ENCODE results near the gene TMEM214.

The TMEM214 gene

DNA sequence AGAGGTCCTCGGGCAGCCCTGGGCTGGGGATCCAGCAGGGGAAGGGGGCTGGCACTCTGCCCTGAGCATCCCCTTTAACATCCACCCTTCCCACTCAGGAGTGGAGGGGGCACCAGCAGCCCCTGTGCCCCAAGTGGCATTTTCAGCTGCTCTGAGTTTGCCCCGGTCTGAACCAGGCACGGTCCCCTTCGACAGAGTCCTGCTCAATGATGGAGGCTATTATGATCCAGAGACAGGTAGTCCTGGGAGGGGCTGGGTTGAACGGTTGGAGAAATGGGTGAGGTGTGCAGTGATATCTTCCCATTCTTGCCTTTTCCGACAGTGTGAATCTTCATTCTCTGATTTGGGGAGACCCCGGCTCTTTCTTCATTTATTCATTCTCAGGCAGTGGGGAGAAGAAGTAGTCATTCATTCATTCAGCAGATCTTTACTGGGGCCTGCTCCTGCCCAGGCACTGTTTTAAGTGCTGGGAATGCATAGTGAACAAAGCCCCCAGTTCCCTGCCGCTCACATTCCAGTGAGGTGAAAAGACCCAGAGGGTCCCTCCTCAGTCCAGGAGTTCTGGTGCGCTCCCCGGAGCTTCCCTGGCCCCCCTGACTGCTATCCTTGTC, 52.4 kb downstream of the TMEM214 start:
- Histone ChIP-seq H3K9me3 (ENCODE audit: control insufficient read depth, low read length) (no peaks in the 10 kb centered on the region), H3K4me1 (ENCODE audit: control insufficient read depth, insufficient read depth, low read length) (peaks cover 40% of the 10 kb centered on the region), H3K4me3 (ENCODE audit: low read length) (no peak overlapping the region), H3K36me3 (ENCODE audit: control insufficient read depth, insufficient read depth, low read length) (no peaks in the 10 kb centered on the region), H3K9ac (ENCODE audit: low read length) (peak overlapping the region; percentile 71), H3K27me3 (ENCODE audit: control insufficient read depth, insufficient read depth, low read length) (peaks cover 6% of the 10 kb centered on the region)

DNA sequence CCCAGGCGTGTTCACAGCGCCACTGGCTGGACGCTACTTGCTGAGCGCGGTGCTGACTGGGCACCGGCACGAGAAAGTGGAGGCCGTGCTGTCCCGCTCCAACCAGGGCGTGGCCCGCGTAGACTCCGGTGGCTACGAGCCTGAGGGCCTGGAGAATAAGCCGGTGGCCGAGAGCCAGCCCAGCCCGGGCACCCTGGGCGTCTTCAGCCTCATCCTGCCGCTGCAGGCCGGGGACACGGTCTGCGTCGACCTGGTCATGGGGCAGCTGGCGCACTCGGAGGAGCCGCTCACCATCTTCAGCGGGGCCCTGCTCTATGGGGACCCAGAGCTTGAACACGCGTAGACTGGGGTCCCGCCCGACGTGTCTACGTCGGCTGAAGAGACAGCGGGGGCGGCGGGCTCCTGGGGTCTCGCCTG, 52.9 kb downstream of the TMEM214 start:
- H3K36me3 ChIP-seq (ENCODE audit: control insufficient read depth, insufficient read depth, low read length): no peaks in the 10 kb centered on the region
- peaks cover 38% of the 10 kb centered on the region for H3K4me1 ChIP-seq (ENCODE audit: control insufficient read depth, insufficient read depth, low read length)
- H3K9ac ChIP-seq (ENCODE audit: low read length): peak overlapping the region; percentile 71

DNA sequence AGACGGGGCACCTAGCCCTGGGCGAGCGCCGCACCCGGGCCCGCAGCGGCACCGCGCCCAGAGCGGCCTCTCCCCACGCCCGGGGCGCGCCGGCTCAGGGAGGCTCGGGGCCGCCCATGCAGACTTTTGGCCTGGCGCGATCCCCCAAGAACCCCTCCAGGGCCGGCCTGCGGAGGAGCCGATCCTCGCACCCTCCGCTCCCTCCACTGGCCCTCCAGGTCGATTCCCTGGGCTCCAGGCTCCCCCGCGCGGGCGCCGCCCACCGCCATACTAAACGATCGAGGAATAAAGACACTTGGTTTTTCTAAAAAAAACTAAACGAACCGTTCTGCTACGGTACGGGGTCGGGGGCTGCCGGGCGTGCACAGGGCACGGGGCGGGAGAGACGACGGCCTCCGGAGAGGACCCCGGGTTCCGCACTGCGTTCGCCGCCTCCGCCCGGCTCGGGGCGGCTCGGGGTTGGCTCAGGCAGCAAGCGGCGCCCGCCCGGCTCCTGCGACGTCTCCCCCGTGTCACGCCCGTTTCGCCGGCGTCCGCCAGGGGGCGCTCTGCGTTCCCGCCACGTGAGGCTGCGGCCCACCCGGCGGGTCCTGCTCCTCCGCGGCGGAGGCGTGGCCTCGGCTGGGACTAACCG, 53.4 kb downstream of the TMEM214 start:
- Histone ChIP-seq H3K4me3 (ENCODE audit: low read length) (peak overlapping the region; percentile 36), H3K36me3 (ENCODE audit: control insufficient read depth, insufficient read depth, low read length) (no peaks in the 10 kb centered on the region), H3K9me3 (ENCODE audit: control insufficient read depth, low read length) (no peaks in the 10 kb centered on the region), H3K9ac (ENCODE audit: low read length) (peak overlapping the region; percentile 71), H3K27me3 (ENCODE audit: control insufficient read depth, insufficient read depth, low read length) (peaks cover 6% of the 10 kb centered on the region), H3K4me1 (ENCODE audit: control insufficient read depth, insufficient read depth, low read length) (peaks cover 33% of the 10 kb centered on the region)

More for the DNA sequence above, 52.9 kb downstream of the TMEM214 start:
- H3K27me3 ChIP-seq (ENCODE audit: control insufficient read depth, insufficient read depth, low read length): peaks cover 6% of the 10 kb centered on the region
- H3K4me3 ChIP-seq (ENCODE audit: low read length): peak overlapping the region; percentile 36
- H3K9me3 ChIP-seq (ENCODE audit: control insufficient read depth, low read length): no peaks in the 10 kb centered on the region

DNA sequence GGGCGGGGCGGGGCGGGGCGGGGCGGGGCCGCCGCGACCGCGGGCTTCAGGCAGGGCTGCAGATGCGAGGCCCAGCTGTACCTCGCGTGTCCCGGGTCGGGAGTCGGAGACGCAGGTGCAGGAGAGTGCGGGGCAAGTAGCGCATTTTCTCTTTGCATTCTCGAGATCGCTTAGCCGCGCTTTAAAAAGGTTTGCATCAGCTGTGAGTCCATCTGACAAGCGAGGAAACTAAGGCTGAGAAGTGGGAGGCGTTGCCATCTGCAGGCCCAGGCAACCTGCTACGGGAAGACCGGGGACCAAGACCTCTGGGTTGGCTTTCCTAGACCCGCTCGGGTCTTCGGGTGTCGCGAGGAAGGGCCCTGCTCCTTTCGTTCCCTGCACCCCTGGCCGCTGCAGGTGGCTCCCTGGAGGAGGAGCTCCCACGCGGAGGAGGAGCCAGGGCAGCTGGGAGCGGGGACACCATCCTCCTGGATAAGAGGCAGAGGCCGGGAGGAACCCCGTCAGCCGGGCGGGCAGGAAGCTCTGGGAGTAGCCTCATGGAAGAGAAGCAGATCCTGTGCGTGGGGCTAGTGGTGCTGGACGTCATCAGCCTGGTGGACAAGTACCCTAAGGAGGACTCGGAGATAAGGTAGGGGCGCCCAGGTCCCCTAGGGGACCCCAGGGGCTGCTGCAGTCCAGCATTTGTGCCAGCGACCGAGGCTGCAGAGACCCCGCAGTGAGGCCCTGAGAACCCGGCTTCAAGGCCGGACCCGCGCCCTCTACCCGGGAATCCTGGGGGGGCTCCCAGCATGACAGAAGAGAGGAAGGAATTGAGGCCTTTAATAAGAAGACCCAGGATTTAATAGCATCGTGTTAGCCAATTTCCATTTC, 54.2 kb downstream of the TMEM214 start, which contains the start of gene KHK:
KHK (plus strand) TSS at position 49 of the 870 bp plus-strand sequence; CDS start at position 537, 488 bp downstream.
- Histone ChIP-seq H3K4me1 (ENCODE audit: control insufficient read depth, insufficient read depth, low read length) (peaks cover 25% of the 10 kb centered on the region), H3K4me3 (ENCODE audit: low read length) (peak within 1 kb of the TSS; percentile 38), H3K9me3 (ENCODE audit: control insufficient read depth, low read length) (no peaks in the 10 kb centered on the region), H3K9ac (ENCODE audit: low read length) (peak within 1 kb of the TSS; percentile 71), H3K27me3 (ENCODE audit: control insufficient read depth, insufficient read depth, low read length) (peaks cover 6% of the 10 kb centered on the region), H3K36me3 (ENCODE audit: control insufficient read depth, insufficient read depth, low read length) (no peaks in the 10 kb centered on the region)

DNA sequence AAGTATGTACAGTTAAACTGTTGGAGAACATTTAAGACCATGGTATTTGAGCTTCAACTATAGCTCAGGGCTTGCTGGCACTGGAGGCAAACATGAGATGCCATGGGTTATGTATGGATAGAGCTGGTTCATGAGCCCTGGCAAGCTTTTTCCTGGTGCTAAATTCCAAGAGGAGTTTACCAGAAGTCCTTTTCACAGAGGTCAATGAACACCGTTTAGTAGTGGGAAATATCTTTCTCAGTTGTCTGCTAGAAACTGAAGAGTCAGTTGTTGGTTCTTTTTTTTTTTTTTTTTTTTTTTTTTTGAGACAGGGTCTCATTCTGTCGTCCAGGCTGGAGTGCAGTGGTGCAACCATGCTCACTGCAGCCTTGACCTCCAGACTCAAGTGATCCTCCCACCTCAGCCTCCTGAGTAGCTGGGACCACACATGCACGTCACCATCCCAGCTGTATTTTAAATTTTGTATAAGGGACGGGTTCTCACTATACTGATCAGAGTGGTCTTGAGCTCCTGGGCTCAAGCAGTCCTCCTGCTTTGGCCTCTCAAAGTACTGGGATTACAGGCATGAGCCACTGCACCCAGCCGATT, 55.2 kb downstream of the TMEM214 start:
- peaks cover 6% of the 10 kb centered on the region for H3K27me3 ChIP-seq (ENCODE audit: control insufficient read depth, insufficient read depth, low read length)
- no peaks in the 10 kb centered on the region for H3K36me3 ChIP-seq (ENCODE audit: control insufficient read depth, insufficient read depth, low read length)
- peaks cover 26% of the 10 kb centered on the region for H3K4me1 ChIP-seq (ENCODE audit: control insufficient read depth, insufficient read depth, low read length)
- H3K9ac ChIP-seq (ENCODE audit: low read length): no peak overlapping the region
- no peak overlapping the region for H3K4me3 ChIP-seq (ENCODE audit: low read length)
- H3K9me3 ChIP-seq (ENCODE audit: control insufficient read depth, low read length): no peaks in the 10 kb centered on the region

DNA sequence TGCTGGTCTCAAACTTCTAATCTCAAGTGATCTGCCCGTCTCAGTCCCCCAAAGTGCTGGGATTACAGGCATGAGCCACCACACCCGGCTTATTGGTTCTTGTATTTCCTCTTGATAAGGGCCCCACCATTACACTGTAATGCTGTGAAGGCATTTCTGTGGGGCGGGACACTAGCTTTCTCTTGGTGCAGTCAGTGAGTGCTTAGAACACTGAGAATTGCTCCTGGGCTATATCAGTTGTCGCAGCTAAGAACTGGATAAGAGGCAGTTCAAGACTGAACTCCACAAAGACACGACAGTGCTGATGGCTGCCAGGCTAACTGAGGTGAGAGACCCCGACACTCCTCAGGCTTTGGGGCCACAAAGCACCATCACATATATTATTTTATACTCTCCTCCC, 55.9 kb downstream of the TMEM214 start:
- Histone ChIP-seq H3K9ac (ENCODE audit: low read length) (no peak overlapping the region), H3K27me3 (ENCODE audit: control insufficient read depth, insufficient read depth, low read length) (peaks cover 6% of the 10 kb centered on the region), H3K36me3 (ENCODE audit: control insufficient read depth, insufficient read depth, low read length) (no peaks in the 10 kb centered on the region), H3K4me1 (ENCODE audit: control insufficient read depth, insufficient read depth, low read length) (peaks cover 33% of the 10 kb centered on the region), H3K9me3 (ENCODE audit: control insufficient read depth, low read length) (no peaks in the 10 kb centered on the region), H3K4me3 (ENCODE audit: low read length) (no peak overlapping the region)

DNA sequence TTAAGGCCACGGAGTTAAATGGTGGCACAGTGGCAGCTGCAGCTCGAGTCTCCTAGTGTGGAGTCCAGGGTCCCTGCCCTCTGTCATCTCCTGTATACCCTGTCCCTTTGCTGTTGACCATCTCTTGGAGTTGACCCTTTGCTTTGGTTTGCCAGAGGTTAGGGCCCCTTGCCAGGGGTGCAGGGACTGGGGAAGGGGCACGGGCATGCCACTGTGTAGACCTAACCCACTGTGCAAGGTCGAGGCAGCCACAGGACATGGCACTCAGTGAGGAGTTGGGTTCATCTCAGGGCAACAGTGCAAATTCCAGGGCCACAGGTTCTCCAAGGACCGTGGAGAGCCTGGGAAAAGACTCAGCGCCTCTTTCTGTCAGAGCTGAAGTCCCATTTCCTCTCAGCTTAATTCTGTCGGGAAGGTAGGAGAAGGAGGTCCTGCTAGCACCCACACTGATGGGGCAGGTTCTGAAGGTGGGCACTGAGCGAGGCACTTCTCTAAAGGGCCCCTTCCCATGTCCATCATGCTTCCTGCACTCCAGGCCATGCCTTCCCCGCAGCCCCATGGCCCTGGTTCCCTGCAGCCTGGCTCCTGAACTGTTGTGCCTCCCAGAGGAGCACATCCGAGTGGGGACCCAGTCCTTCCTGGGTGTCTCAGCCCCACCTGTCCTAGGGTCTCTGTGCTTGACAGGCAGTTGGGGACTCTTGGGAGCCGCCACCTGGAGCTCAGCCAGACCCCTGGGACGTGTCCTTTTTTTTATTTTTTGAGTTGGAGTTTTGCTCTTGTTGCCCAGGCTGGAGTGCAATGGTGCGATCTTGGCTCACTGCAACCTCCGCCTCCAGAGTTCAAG, 56.6 kb downstream of the TMEM214 start:
- no peak overlapping the region for H3K9ac ChIP-seq (ENCODE audit: low read length)
- H3K4me1 ChIP-seq (ENCODE audit: control insufficient read depth, insufficient read depth, low read length): peaks cover 37% of the 10 kb centered on the region
- H3K4me3 ChIP-seq (ENCODE audit: low read length): no peak overlapping the region
- no peaks in the 10 kb centered on the region for H3K9me3 ChIP-seq (ENCODE audit: control insufficient read depth, low read length)
- H3K36me3 ChIP-seq (ENCODE audit: control insufficient read depth, insufficient read depth, low read length): no peaks in the 10 kb centered on the region
- peaks cover 6% of the 10 kb centered on the region for H3K27me3 ChIP-seq (ENCODE audit: control insufficient read depth, insufficient read depth, low read length)

Measured in mucosa of stomach (tissue), 1 donor.